ENCODE results near the gene JARID2. TPM values are rescaled to one million over a fixed set of nuclear protein-coding genes. Genes with fewer than 3 reads are reported as not detected.

The JARID2 gene
- total and polyA plus RNA-seq, 8 donors, result 2.4 to 42.6 (median 11.5) TPM

GRCh38 chr6:15357782-15358181 lies 111.9 kb downstream of the JARID2 start:
- WGBS, 5 donors, result 71 to 77% (median 75%) methylated on average over 5 of the region's 5 CpGs
- TF ChIP-seq CTCF (IDR thresholded peaks at IDR 0.05) (no peak), EP300 (IDR thresholded peaks at IDR 0.05) (no peak), POLR2A (IDR thresholded peaks at IDR 0.05) (no peak), POLR2AphosphoS5 (IDR thresholded peaks at IDR 0.05) (no peak)

GRCh38 chr6:15358579-15359327 lies 112.9 kb downstream of the JARID2 start:
- intact Hi-C loops (cut with DNase I; ENCODE audit: low total_unique reads), result no loop called here
- no peak for DNase-seq
- H3K4me3 ChIP-seq, result no peak overlapping the region
- H3K36me3 ChIP-seq, result no peaks in the 10 kb centered on the region
- H3K4me1 ChIP-seq, result peaks cover 5 to 64% (median 27%) of the 10 kb centered on the region in 4 donors
- 86 to 92% (median 89%) methylated on average over 9 of the region's 9 CpGs for WGBS, 5 donors
- H3K27me3 ChIP-seq, result no peaks in the 10 kb centered on the region
- TF ChIP-seq EP300 (IDR thresholded peaks at IDR 0.05), result no peak
- no peak for TF ChIP-seq POLR2A (IDR thresholded peaks at IDR 0.05)
- no peak for TF ChIP-seq CTCF (IDR thresholded peaks at IDR 0.05)
- no peak for TF ChIP-seq POLR2AphosphoS5 (IDR thresholded peaks at IDR 0.05)
- H3K27ac ChIP-seq, result no peak overlapping the region
- H3K9me3 ChIP-seq, result no peaks in the 10 kb centered on the region

More at GRCh38 chr6:15357782-15358181, 111.9 kb downstream of the JARID2 start:
- H3K36me3 ChIP-seq, result no peaks in the 10 kb centered on the region
- no peak for DNase-seq
- H3K27ac ChIP-seq, result no peak overlapping the region
- intact Hi-C loops (cut with DNase I; ENCODE audit: low total_unique reads), result no loop called here
- no peaks in the 10 kb centered on the region for H3K9me3 ChIP-seq
- H3K4me1 ChIP-seq, result peaks cover 2 to 58% (median 21%) of the 10 kb centered on the region in 4 donors
- H3K4me3 ChIP-seq, result no peak overlapping the region
- no peaks in the 10 kb centered on the region for H3K27me3 ChIP-seq

GRCh38 chr6:15359335-15359862 lies 113.5 kb downstream of the JARID2 start:
- Histone ChIP-seq H3K27me3 (no peaks in the 10 kb centered on the region), H3K9me3 (no peaks in the 10 kb centered on the region), H3K27ac (no peak overlapping the region), H3K4me3 (no peak overlapping the region), H3K36me3 (no peaks in the 10 kb centered on the region), H3K4me1 (peaks cover 5 to 67% (median 30%) of the 10 kb centered on the region in 4 donors)
- intact Hi-C loops (cut with DNase I; ENCODE audit: low total_unique reads), result no loop called here
- 78 to 91% (median 87%) methylated on average over 11 of the region's 11 CpGs for WGBS, 5 donors
- no peak for DNase-seq
- no peak for TF ChIP-seq EP300 (IDR thresholded peaks at IDR 0.05)
- TF ChIP-seq CTCF (IDR thresholded peaks at IDR 0.05), result no peak
- no peak for TF ChIP-seq POLR2A (IDR thresholded peaks at IDR 0.05)
- no peak for TF ChIP-seq POLR2AphosphoS5 (IDR thresholded peaks at IDR 0.05)

GRCh38 chr6:15360300-15360699 lies 114.4 kb downstream of the JARID2 start:
- Histone ChIP-seq H3K4me3 (no peak overlapping the region), H3K4me1 (peaks cover 8 to 69% (median 33%) of the 10 kb centered on the region in 4 donors), H3K36me3 (no peaks in the 10 kb centered on the region), H3K27me3 (no peaks in the 10 kb centered on the region), H3K27ac (no peak overlapping the region), H3K9me3 (no peaks in the 10 kb centered on the region)
- WGBS, 5 donors, result 98% methylated on average over 9 of the region's 9 CpGs
- DNase-seq, result no peak
- TF ChIP-seq POLR2AphosphoS5 (IDR thresholded peaks at IDR 0.05) (no peak), POLR2A (IDR thresholded peaks at IDR 0.05) (no peak), CTCF (IDR thresholded peaks at IDR 0.05) (no peak), EP300 (IDR thresholded peaks at IDR 0.05) (no peak)
- intact Hi-C loops (cut with DNase I; ENCODE audit: low total_unique reads), result no loop called here
